A549 (cell line): ENCODE measurements around the gene SCYGR7. TPM values are rescaled to one million over a fixed set of nuclear protein-coding genes. Genes with fewer than 3 reads are reported as not detected.

Experiments
- ATAC-seq, 2 experiments: fragments of 200-7000 bp in 1 of 2; fragments of >200 bp in 1 of 2; cut with Nextera tagmentation in 1 of 2; cut with Tn5 transposase in 1 of 2; 3 replicates each; pipeline versions ENCODE4 v1.8.0 to v1.9.1; 2018 to 2020; ENCODE audit warnings: mild to moderate bottlenecking in 1 of 2, moderate library complexity in 1 of 2
- CTCF ChIA-PET: fragments of 300-600 bp; sonication (Branson Sonifier 250); formaldehyde crosslinking; extraction: SDS; loops from one replicate; lab custom pipeline; 2021; ENCODE audit warnings: antibody characterized with exemption, inconsistent platforms; lab: Yijun Ruan, JAX
- POLR2A ChIA-PET: fragments of 350-600 bp; formaldehyde crosslinking; extraction: SDS; loops from one replicate; lab custom pipeline; 2021; ENCODE audit warnings: antibody characterized with exemption, inconsistent platforms; lab: Yijun Ruan, JAX
- DNase-seq, 2 experiments: peaks; one replicate each; pipeline versions ENCODE4 v3.0.0 to v3.0.0-alpha.2; 2011 to 2016; ENCODE audit warnings: low read depth in 1 of 2, low spot score in 1 of 2
- FAIRE-seq: peaks from 2 replicates; lab custom pipeline; 2011; peaks lifted over from hg19 to GRCh38; lab: Jason Lieb, UNC
- H3K27ac ChIP-seq, 2 experiments: fragments of >200 bp; sonication (Bioruptor Twin); formaldehyde crosslinking; 3 replicates each; pipeline ENCODE4 v1.5.1; 2016 to 2017
- H3K4me1 ChIP-seq: fragments of >200 bp; sonication (Bioruptor Twin); formaldehyde crosslinking; 3 replicates; pipeline ENCODE4 v1.6.1; 2016
- H3K4me2 ChIP-seq: fragments of >200 bp; sonication (Bioruptor Twin); formaldehyde crosslinking; 3 replicates; pipeline ENCODE4 v1.6.1; 2016
- H3K4me3 ChIP-seq: fragments of >200 bp; sonication (Bioruptor Twin); formaldehyde crosslinking; 3 replicates; pipeline ENCODE4 v1.5.1; 2016
- H3K9me3 ChIP-seq: fragments of >200 bp; sonication (Bioruptor Twin); formaldehyde crosslinking; 3 replicates; pipeline ENCODE4 v1.6.1; 2016
- CEBPB ChIP-seq, 2 experiments: fragments of >200 bp in 1 of 2; sonication (Bioruptor Twin) in 1 of 2; formaldehyde crosslinking in 1 of 2; IDR thresholded peaks; 2 replicates each; pipeline ENCODE4 v1.6.1; 2012 to 2016
- E2F6 ChIP-seq: IDR thresholded peaks from 2 replicates; pipeline ENCODE4 v1.6.1; 2012; ENCODE audit warnings: low read depth, borderline replicate concordance
- EHMT2 ChIP-seq: fragments of 200-600 bp; sonication (generic); IDR thresholded peaks from 2 replicates; pipeline ENCODE4 v1.6.1; 2016; ENCODE audit warnings: antibody characterized with exemption, low read depth, mild to moderate bottlenecking, moderate library complexity
- EP300 ChIP-seq, 2 experiments: fragments of >200 bp; sonication (Bioruptor Twin); formaldehyde crosslinking; IDR thresholded peaks; 2 replicates in 1 of 2; 3 replicates in 1 of 2; pipeline ENCODE4 v1.6.1; 2016 to 2017
- FOSL2 ChIP-seq, 2 experiments: fragments of 450-650 bp in 1 of 2; fragments of >200 bp in 1 of 2; sonication (Bioruptor Twin) in 1 of 2; formaldehyde crosslinking; IDR thresholded peaks; 2 replicates each; pipeline versions ENCODE4 v1.5.0 to v1.6.1; 2016 to 2020; ENCODE audit warnings: mild to moderate bottlenecking in 1 of 2, moderate library complexity in 1 of 2
- FOXS1 ChIP-seq: fragments of 250-450 bp; sonication (Bioruptor Pico); IDR thresholded peaks from 2 replicates; pipeline ENCODE4 v1.5.0; 2020; ENCODE audit warnings: mild to moderate bottlenecking, moderate library complexity
- HOXB5 ChIP-seq: fragments of 250-450 bp; sonication (Bioruptor Pico); IDR thresholded peaks from 2 replicates; pipeline ENCODE4 v1.5.0; 2020; ENCODE audit warnings: mild to moderate bottlenecking, moderate library complexity
- JUNB ChIP-seq: fragments of >200 bp; sonication (Bioruptor Twin); formaldehyde crosslinking; IDR thresholded peaks from 2 replicates; pipeline ENCODE4 v1.6.1; 2016
- KDM1A ChIP-seq: fragments of 200-600 bp; sonication (generic); IDR thresholded peaks from 2 replicates; pipeline ENCODE4 v1.6.1; 2016; ENCODE audit warnings: low read depth, mild to moderate bottlenecking
- MAFK ChIP-seq: fragments of 450-650 bp; IDR thresholded peaks from 2 replicates; pipeline ENCODE4 v1.6.1; 2014; ENCODE audit not compliant: partially characterized antibody
- MAX ChIP-seq: IDR thresholded peaks from 2 replicates; pipeline ENCODE4 v1.6.1; 2012
- NFE2L2 ChIP-seq: fragments of 150-350 bp; conservative IDR thresholded peaks from 2 replicates; pipeline ENCODE4 v1.6.1; 2014; ENCODE audit warnings: low read length
- PHF8 ChIP-seq: fragments of 200-600 bp; sonication (generic); IDR thresholded peaks from 2 replicates; pipeline ENCODE4 v1.6.1; 2016; ENCODE audit warnings: low read depth, mild to moderate bottlenecking, antibody characterized with exemption, moderate library complexity, borderline replicate concordance
- POLR2AphosphoS2 ChIP-seq: conservative IDR thresholded peaks from 2 replicates; pipeline ENCODE4 v1.6.1; 2012; ENCODE audit warnings: low read length, improper control_type of control experiment, inconsistent platforms
- RCOR1 ChIP-seq: fragments of 150-350 bp; IDR thresholded peaks from 2 replicates; pipeline ENCODE4 v1.6.1; 2014; ENCODE audit warnings: antibody characterized with exemption, low read length, low read depth
- RFX5 ChIP-seq: fragments of 450-650 bp; IDR thresholded peaks from 2 replicates; pipeline ENCODE4 v1.7.1; 2014; ENCODE audit warnings: antibody characterized with exemption, mild to moderate bottlenecking, moderate library complexity
- RNF2 ChIP-seq: fragments of 200-600 bp; sonication (generic); IDR thresholded peaks from 2 replicates; pipeline ENCODE4 v1.6.1; 2016; ENCODE audit warnings: low read depth, mild to moderate bottlenecking, antibody characterized with exemption, moderate library complexity, borderline replicate concordance
- SMC3 ChIP-seq: fragments of >200 bp; sonication (Bioruptor Twin); formaldehyde crosslinking; IDR thresholded peaks from 3 replicates; pipeline ENCODE4 v1.6.1; 2018; ENCODE audit warnings: inconsistent platforms
- SREBF2 ChIP-seq: fragments of 450-650 bp; IDR thresholded peaks from 2 replicates; pipeline ENCODE4 v1.6.1; 2014; ENCODE audit warnings: mild to moderate bottlenecking, moderate library complexity
- TFCP2L1 ChIP-seq: fragments of 250-450 bp; sonication (Bioruptor Pico); IDR thresholded peaks from 2 replicates; pipeline ENCODE4 v1.5.0; 2021; ENCODE audit warnings: mild to moderate bottlenecking
- WGBS: methylation state at CpG from one replicate; pipeline ENCODE4 v1.1.6; 2017; ENCODE audit errors: missing lambda C conversion rate; 5-methylcytosine and 5-hydroxymethylcytosine counted together
- polyA plus RNA-seq, 4 experiments: library from polyadenylated mRNA; depleted of rRNA in 3 of 4; stranded (reverse); fragments of >200 nt; fragmentation: RNase III in 1 of 4; extraction: RNeasy Plus Mini Kit Qiagen cat#74134 plus additional on column Dnase treatment in 1 of 4; gene quantifications; 2 replicates in 3 of 4; 3 replicates in 1 of 4; pipeline ENCODE4 v1.2.3, GENCODE V29; 2011 to 2017
- TF ChIP-seq, protein P1 (sequence below): fragments of >200 bp; sonication (Bioruptor Twin); formaldehyde crosslinking; IDR thresholded peaks from 2 replicates; pipeline ENCODE4 v1.6.1; 2016
- TF ChIP-seq, protein P2 (sequence below): fragments of 200-600 bp; sonication (generic); IDR thresholded peaks from 2 replicates; pipeline ENCODE4 v1.6.1; 2016; ENCODE audit warnings: antibody characterized with exemption, mild to moderate bottlenecking, moderate library complexity

SCYGR7 gene
- polyA plus RNA-seq, 2 of the 4 experiments (the other 2 are of a cell fraction), result not detected

- POLR2A ChIA-PET, result no interaction called here
- Histone ChIP-seq H3K27ac (peak overlapping the region; percentile 18 to 49; a peak in 2 of 6 replicates), H3K4me3 (no peak overlapping the region), H3K4me2 (no peak overlapping the region), H3K4me1 (peaks cover 24% of the 10 kb centered on the region), H3K9me3 (no peaks in the 10 kb centered on the region)
- no peak for TF ChIP-seq SMC3
- no peak for TF ChIP-seq HOXB5
- no peak for TF ChIP-seq TFCP2L1 (CRISPR knock-in tag)
- no peak for TF ChIP-seq EHMT2
- no peak for TF ChIP-seq NFE2L2
- TF ChIP-seq KDM1A, result no peak
- no peak for TF ChIP-seq E2F6
- no peak for TF ChIP-seq FOXS1 (CRISPR knock-in tag)
- no peak for ATAC-seq
- no peak for DNase-seq
- WGBS, result 82% methylated on average over 13 of the region's 13 CpGs
- FAIRE-seq, result no peak
- CTCF ChIA-PET, result interaction anchor here (0.6 to 9.4 kb wide), 5 partner anchors 19 to 353 kb away, joined by 3 to 84 read pairs (median 5); no protein-coding TSS in a partner anchor
Measured at GRCh38 chr2:227759411-227760118, 31.4 kb downstream of the SCYGR7 start.

DNA sequence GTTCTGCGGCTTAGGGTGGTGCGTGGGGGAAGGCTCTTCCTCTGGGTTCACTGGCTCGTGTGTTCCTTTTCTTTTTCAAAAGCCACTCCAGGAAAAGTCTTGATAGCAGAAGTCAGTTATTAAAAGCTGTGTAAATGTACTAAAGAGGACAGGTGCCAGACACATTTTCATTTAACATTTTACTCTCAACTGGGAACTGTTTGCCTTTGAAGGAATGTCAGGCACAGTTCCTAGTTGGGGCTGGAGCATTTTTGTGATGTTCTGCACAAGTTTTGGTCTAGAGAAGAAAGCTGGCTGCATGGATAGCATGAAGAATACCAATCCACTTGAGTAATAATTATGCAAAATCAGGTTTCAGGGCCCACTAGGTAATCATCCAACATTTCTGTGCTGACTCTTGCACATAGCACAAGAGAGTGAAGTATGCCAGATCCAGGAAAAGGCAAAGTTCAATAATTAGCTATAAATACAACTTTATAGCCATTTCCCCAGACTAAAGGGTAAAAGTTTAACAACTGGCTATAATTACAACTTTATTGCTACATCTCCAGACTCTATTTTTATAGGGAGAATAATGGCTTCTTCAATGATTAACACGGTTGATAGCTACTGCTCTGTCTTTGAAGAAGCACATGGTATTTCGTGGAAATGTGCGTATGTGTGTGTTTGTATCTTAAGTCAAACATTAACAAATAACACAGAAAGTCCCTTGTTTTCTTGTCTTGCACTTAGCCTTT, 33.8 kb downstream of the SCYGR7 start:
- DNase-seq (peak in 1 of 2 experiments; percentile 84), FAIRE-seq (peak; percentile 63), ATAC-seq (peak; percentile 41 to 53; a peak in 3 of 6 replicates)
- peak overlapping the region; percentile 56 for H3K4me2 ChIP-seq
- H3K27ac ChIP-seq, result peak overlapping the region; percentile 13 to 78
- ChIA-PET POLR2A (no interaction called here), CTCF (interaction anchor here (0.6 to 9.4 kb wide), 4 partner anchors 8 to 289 kb away, joined by 3 to 84 read pairs (median 3); no protein-coding TSS in a partner anchor)
- WGBS, result 45% methylated on average over 6 of the region's 6 CpGs
- peaks cover 37% of the 10 kb centered on the region for H3K4me1 ChIP-seq
- H3K4me3 ChIP-seq, result no peak overlapping the region
- TF ChIP-seq EP300 (IDR thresholded peaks at IDR 0.05), result 0 out of 5 replicates have a peak, but pooled peaks have one; percentile 19 to 39
- TF ChIP-seq, protein P1, sequence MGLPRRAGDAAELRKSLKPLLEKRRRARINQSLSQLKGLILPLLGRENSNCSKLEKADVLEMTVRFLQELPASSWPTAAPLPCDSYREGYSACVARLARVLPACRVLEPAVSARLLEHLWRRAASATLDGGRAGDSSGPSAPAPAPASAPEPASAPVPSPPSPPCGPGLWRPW, result no peak
- TF ChIP-seq RCOR1, result no peak
- no peak for TF ChIP-seq POLR2AphosphoS2
- peak; percentile 25; the same call in 1 of the 2 replicates for TF ChIP-seq MAX
- no peak for TF ChIP-seq PHF8
- no peak for TF ChIP-seq FOSL2 (IDR thresholded peaks at IDR 0.05)
- TF ChIP-seq FOSL2 (CRISPR knock-in tag; IDR thresholded peaks at IDR 0.05), result peak; percentile 37; the same call in 1 of the 2 replicates
- no peak for TF ChIP-seq SREBF2
- no peak for TF ChIP-seq MAFK
- TF ChIP-seq RFX5, result no peak
- TF ChIP-seq, protein P2, sequence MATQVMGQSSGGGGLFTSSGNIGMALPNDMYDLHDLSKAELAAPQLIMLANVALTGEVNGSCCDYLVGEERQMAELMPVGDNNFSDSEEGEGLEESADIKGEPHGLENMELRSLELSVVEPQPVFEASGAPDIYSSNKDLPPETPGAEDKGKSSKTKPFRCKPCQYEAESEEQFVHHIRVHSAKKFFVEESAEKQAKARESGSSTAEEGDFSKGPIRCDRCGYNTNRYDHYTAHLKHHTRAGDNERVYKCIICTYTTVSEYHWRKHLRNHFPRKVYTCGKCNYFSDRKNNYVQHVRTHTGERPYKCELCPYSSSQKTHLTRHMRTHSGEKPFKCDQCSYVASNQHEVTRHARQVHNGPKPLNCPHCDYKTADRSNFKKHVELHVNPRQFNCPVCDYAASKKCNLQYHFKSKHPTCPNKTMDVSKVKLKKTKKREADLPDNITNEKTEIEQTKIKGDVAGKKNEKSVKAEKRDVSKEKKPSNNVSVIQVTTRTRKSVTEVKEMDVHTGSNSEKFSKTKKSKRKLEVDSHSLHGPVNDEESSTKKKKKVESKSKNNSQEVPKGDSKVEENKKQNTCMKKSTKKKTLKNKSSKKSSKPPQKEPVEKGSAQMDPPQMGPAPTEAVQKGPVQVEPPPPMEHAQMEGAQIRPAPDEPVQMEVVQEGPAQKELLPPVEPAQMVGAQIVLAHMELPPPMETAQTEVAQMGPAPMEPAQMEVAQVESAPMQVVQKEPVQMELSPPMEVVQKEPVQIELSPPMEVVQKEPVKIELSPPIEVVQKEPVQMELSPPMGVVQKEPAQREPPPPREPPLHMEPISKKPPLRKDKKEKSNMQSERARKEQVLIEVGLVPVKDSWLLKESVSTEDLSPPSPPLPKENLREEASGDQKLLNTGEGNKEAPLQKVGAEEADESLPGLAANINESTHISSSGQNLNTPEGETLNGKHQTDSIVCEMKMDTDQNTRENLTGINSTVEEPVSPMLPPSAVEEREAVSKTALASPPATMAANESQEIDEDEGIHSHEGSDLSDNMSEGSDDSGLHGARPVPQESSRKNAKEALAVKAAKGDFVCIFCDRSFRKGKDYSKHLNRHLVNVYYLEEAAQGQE, result no peak
- no peak for TF ChIP-seq RNF2
- TF ChIP-seq JUNB, result no peak
- peak in 1 of 2 experiments; percentile 64; a peak in 1 of 4 replicates for TF ChIP-seq CEBPB (IDR thresholded peaks at IDR 0.05)
- 0 out of 3 replicates have a peak, but pooled peaks have one; percentile 15 for TF ChIP-seq SMC3
- TF ChIP-seq NFE2L2, result no peak
- no peaks in the 10 kb centered on the region for H3K9me3 ChIP-seq
